Measurements from ENCODE around the gene HES7.
A peak's percentile ranks its signal among the peaks of the same experiment; 100 is the strongest.
"Not testable (repeated sequence)": the region's sequence is repeated elsewhere in the genome, so short reads cannot be mapped to it uniquely, and the experiment has no call there.

HES7 gene

GRCh38 chr17:8121681-8122421 lies 2.1 kb downstream of the HES7 start:
- peak; percentile 50 for DNase-seq

- no peak for DNase-seq
Measured at GRCh38 chr17:8121407-8121680, 2.6 kb downstream of the HES7 start.

- peak; percentile 80 for DNase-seq
Measured at GRCh38 chr17:8120520-8121406, 3.1 kb downstream of the HES7 start.

GRCh38 chr17:8119581-8120519 lies 4.1 kb downstream of the HES7 start:
- DNase-seq: peak; percentile 89

GRCh38 chr17:8118769-8119580 lies 4.9 kb downstream of the HES7 start:
- peak; percentile 85 for DNase-seq

GRCh38 chr17:8117980-8118768 lies 5.7 kb downstream of the HES7 start, which contains the start of gene ALOXE3:
Gene ALOXE3 (minus strand): TSS chr17:8118514. CDS start chr17:8117990, 524 bp downstream.
- no peak for DNase-seq

GRCh38 chr17:8117367-8117979 lies 6.4 kb downstream of the HES7 start:
- DNase-seq: no peak

- DNase-seq: no peak
Measured at GRCh38 chr17:8116776-8117175, 7.1 kb downstream of the HES7 start.

- no peak for DNase-seq
Measured at GRCh38 chr17:8110907-8111306, 13.0 kb downstream of the HES7 start.

GRCh38 chr17:8110456-8110804 lies 13.5 kb downstream of the HES7 start:
- no peak for DNase-seq

GRCh38 chr17:8109661-8110455 lies 14.0 kb downstream of the HES7 start:
- peak; percentile 85 for DNase-seq

GRCh38 chr17:8108972-8109660 lies 14.8 kb downstream of the HES7 start:
- DNase-seq: no peak

GRCh38 chr17:8106980-8107379 lies 16.9 kb downstream of the HES7 start:
- not testable (repeated sequence) for DNase-seq

- DNase-seq: no peak
Measured at GRCh38 chr17:8105957-8106398, 17.9 kb downstream of the HES7 start.

- DNase-seq: no peak
Measured at GRCh38 chr17:8104911-8105310, 19.0 kb downstream of the HES7 start.

GRCh38 chr17:8103549-8103948 lies 20.4 kb downstream of the HES7 start:
- no peak for DNase-seq

- no peak for DNase-seq
Measured at GRCh38 chr17:8101721-8102120, 22.2 kb downstream of the HES7 start.

GRCh38 chr17:8100763-8101162 lies 23.1 kb downstream of the HES7 start:
- no peak for DNase-seq

- DNase-seq: no peak
Measured at GRCh38 chr17:8100111-8100510, 23.8 kb downstream of the HES7 start.
